ENCODE measurements around the gene FNDC3B.
A peak's percentile ranks its signal among the peaks of the same experiment; 100 is the strongest.

FNDC3B gene

GRCh38 chr3:172057624-172058327 is 18.4 kb downstream of the FNDC3B start:
- TF ChIP-seq SIN3A (IDR thresholded peaks at IDR 0.05; ENCODE audit: borderline replicate concordance, insufficient read depth, low read length) = 0 out of 2 replicates have a peak, but pooled peaks have one; percentile 33
- no peak for TF ChIP-seq TAF1 (IDR thresholded peaks at IDR 0.05; ENCODE audit: borderline replicate concordance, insufficient read depth, low read length)
- no peak for TF ChIP-seq REST (IDR thresholded peaks at IDR 0.05; ENCODE audit: insufficient read depth in 1 of 2, low read depth in 2 of 2, low read length in 2 of 2)
- no peak for TF ChIP-seq FOXP2 (optimal IDR thresholded peaks at IDR 0.05; ENCODE audit: borderline replicate concordance, extremely low read depth, extremely low read length, insufficient read depth)
- TF ChIP-seq POLR2AphosphoS5 (IDR thresholded peaks at IDR 0.05; ENCODE audit: low read depth, low read length) = no peak

GRCh38 chr3:172059532-172059931 is 20.2 kb downstream of the FNDC3B start:
- TF ChIP-seq TAF1 (IDR thresholded peaks at IDR 0.05; ENCODE audit: borderline replicate concordance, insufficient read depth, low read length) = no peak

GRCh38 chr3:172060234-172060633 is 20.9 kb downstream of the FNDC3B start:
- no peak for TF ChIP-seq REST (IDR thresholded peaks at IDR 0.05; ENCODE audit: insufficient read depth in 1 of 2, low read depth in 2 of 2, low read length in 2 of 2)
- no peak for TF ChIP-seq FOXP2 (optimal IDR thresholded peaks at IDR 0.05; ENCODE audit: borderline replicate concordance, extremely low read depth, extremely low read length, insufficient read depth)
- TF ChIP-seq TAF1 (IDR thresholded peaks at IDR 0.05; ENCODE audit: borderline replicate concordance, insufficient read depth, low read length) = no peak
- TF ChIP-seq SIN3A (IDR thresholded peaks at IDR 0.05; ENCODE audit: borderline replicate concordance, insufficient read depth, low read length) = no peak
- TF ChIP-seq POLR2AphosphoS5 (IDR thresholded peaks at IDR 0.05; ENCODE audit: low read depth, low read length) = no peak

- TF ChIP-seq TAF1 (IDR thresholded peaks at IDR 0.05; ENCODE audit: borderline replicate concordance, insufficient read depth, low read length) (no peak), POLR2AphosphoS5 (IDR thresholded peaks at IDR 0.05; ENCODE audit: low read depth, low read length) (no peak)
These were observed 22.4 kb downstream of the FNDC3B start for GRCh38 chr3:172061724-172062184.

GRCh38 chr3:172062761-172063160 is 23.4 kb downstream of the FNDC3B start:
- no peak for TF ChIP-seq TAF1 (IDR thresholded peaks at IDR 0.05; ENCODE audit: borderline replicate concordance, insufficient read depth, low read length)
- no peak for TF ChIP-seq REST (IDR thresholded peaks at IDR 0.05; ENCODE audit: insufficient read depth in 1 of 2, low read depth in 2 of 2, low read length in 2 of 2)
- TF ChIP-seq FOXP2 (optimal IDR thresholded peaks at IDR 0.05; ENCODE audit: borderline replicate concordance, extremely low read depth, extremely low read length, insufficient read depth) = no peak
- no peak for TF ChIP-seq POLR2AphosphoS5 (IDR thresholded peaks at IDR 0.05; ENCODE audit: low read depth, low read length)
- no peak for TF ChIP-seq SIN3A (IDR thresholded peaks at IDR 0.05; ENCODE audit: borderline replicate concordance, insufficient read depth, low read length)

Measured in PFSK-1 (cell line).